ENCODE data around the gene APBB1. TPM values are rescaled to one million over a fixed set of nuclear protein-coding genes. Genes with fewer than 3 reads are reported as not detected.
"Not testable (repeated sequence)": the region's sequence is repeated elsewhere in the genome, so short reads cannot be mapped to it uniquely, and the experiment has no call there.

APBB1 gene
- total RNA-seq, 1 experiment from 2014 or later: 24.4 TPM

DNA sequence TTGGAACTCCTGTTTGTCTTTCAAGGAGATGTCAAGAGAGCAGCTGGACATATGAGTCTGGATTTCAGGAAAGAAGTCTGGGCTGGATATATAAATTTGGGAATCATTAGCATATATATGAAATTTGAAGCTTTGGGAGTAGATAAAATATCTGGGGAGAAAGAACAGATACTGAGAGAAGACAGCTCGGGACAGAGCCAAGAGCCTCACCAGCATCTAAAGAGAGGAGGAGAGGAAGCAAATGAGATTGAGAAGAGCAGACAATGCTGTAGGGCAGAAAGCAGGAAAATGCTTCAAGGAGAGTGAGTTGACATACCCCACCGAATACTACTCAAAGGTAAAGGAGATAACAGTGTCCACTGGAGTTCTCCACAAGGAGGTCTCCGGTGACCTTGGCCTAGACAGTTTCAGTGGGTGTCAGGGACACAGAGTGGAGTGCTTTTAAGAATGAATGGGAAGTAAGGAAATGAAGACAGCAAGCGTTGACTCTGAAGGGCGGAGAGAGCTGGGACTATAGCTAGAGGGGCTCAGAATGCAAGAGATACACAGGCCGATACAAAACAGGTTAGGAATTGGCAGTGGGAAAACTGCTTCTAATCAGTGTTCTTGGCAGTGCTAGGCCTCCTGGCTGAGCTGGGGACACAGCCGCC, 862 bp downstream of the APBB1 start:
- DNase-seq (ENCODE audit: low read depth): no peak

DNA sequence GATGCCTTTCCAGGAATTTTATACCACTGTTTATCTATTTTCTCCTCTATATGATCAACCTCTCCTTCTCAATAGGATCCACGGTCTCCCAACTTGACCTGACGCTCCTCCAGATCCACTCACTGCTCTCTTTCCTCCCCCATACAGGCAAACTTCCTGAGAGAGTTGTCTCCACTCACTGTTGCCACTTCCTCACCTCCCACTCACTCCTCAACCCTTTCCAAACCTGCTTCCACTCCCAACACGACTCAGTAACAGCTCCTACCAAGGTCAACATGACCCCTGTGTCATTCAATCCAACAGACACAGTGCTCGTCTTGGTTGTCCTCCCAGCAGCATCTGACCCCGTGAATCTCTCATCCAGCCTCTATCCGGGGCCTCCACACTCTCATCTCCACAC, 3.1 kb downstream of the APBB1 start:
- no peak for DNase-seq (ENCODE audit: low read depth)

DNA sequence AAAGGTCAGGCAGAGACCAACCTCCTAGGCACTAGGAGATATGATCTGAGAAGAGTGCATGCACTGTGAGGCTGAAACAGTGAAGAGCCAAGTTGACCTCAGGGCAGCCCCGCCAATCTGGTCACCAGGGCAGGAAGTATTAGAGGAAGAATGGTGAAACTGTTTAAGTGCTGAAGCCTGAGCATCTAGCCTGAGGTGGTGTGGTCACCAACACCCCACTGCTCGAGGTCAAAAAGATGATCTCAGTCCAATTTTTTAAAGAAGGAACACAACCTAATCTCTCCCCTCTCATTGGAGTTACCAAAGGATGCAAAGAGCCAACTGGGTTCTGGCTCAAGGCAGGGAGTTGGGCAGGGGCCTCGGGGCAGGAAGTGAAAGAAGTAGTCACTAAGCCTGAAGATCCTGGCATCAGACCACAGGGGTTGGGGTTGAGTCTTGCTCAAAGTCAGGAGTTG, 4.0 kb downstream of the APBB1 start:
- DNase-seq (ENCODE audit: low read depth): peak; percentile 41

DNA sequence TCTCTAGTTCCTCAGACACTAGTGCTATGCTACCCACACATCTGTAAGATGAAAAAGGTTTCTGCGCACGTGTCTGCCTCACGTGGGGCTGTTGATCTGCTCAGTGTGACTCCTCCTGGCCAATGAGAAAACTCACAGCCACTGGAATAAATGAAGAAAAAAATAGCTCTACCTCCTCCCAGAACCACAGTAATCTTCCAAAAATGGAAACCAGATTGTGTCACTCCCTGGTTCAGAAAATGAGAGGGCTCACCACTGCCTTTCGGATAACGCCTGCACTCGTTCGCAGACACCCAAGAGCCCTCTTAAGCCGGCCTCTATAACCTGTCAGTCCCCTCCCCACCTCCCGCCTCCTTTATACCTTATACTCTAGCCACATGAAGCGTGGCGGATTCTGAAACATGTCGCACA, 5.1 kb downstream of the APBB1 start:
- no peak for DNase-seq (ENCODE audit: low read depth)

DNA sequence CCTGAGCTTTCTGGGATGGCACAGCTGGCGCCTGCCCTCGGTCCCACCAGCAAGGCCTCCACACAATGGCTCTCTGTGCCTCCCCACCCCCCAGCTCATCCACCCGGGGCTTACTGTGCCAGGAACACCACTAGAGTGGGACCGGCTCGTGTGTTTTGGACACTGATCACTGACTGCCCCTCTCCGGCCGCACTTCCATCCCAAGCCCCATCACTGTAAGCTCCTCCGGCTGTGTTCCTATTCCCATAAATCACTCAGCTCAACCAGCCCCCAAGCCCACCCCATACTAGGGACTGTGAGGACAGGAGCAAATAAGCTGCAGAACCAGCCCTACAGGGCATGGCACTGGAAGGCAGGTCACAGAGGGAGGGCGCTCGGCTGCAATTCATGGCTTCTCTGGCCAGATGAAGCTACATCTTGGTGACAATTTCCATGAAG, 7.3 kb downstream of the APBB1 start:
- DNase-seq (ENCODE audit: low read depth): no peak

DNA sequence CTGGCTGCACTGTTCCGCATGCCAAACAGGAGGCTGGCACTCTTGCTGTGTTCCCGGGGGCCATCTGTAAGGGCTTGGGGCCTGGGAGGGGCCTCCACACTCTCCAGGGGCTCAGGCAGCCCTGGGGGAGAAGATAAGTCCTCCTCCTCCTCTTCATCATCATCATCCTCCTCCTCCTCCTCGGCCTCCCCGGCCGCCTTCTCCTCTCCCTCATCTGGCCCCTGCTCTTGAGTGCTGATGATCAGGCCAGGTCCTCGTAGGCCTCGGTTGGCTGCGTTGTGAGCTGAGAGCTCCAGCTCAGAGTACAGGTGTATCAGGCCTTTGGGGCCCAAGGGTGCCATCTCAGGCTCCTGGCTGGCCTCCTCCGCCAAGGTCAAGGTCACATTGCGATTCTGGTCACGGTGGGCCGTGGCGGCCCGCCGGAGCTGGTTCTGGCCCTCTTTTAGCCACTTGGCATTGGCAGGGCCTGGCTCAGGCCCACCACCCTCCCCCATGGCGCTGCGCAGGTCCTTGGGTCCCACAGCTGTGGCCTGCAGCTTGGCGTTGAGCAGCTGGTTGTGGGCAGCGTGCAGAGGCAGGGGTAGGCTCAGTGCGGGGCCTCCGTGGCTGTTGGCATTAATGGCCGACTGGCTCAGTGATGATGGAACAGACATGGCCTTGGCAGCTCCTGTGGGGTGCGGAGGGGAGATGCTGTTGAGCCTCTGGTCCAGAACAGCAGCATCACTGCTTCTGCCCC, 8.0 kb downstream of the APBB1 start:
- DNase-seq (ENCODE audit: low read depth): no peak

DNA sequence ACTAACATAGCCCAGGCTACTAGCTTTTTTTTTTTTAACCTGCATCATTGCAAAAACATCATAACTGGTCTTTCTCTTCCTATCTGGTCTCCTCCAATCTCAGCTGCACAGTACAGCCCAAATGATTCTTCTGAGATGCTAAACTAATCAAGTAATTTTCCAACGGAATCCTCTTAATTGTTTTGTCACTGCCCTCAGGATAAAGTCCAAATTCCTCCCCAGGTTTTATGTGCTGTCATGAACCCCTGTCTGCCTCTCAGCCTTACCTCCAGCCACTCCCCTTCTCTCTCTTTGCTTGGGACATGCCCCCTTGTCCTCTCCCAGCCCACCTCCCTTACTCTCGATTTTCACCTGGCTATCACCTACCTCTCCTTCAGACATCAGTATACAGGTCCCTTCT, 12.5 kb downstream of the APBB1 start:
- no peak for DNase-seq (ENCODE audit: low read depth)

DNA sequence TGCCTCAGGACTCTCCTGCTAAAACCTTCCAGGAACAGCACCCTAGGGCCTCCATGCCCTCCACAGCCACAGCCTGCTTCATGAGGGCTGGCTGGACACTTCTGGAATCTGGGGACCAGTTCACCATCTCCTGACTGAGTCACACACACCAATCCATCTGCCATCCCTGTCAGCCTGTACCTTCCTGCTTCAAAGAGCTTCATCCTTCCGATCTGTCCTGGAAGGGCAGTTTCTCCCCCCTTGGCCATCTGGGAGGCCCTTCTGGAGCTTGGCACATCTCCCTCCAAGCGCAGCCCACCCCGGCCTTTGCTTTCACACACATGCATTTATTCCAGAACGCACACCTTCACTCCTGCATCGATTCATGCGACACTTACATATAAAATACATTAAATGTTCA, 13.0 kb downstream of the APBB1 start:
- DNase-seq (ENCODE audit: low read depth): no peak

DNA sequence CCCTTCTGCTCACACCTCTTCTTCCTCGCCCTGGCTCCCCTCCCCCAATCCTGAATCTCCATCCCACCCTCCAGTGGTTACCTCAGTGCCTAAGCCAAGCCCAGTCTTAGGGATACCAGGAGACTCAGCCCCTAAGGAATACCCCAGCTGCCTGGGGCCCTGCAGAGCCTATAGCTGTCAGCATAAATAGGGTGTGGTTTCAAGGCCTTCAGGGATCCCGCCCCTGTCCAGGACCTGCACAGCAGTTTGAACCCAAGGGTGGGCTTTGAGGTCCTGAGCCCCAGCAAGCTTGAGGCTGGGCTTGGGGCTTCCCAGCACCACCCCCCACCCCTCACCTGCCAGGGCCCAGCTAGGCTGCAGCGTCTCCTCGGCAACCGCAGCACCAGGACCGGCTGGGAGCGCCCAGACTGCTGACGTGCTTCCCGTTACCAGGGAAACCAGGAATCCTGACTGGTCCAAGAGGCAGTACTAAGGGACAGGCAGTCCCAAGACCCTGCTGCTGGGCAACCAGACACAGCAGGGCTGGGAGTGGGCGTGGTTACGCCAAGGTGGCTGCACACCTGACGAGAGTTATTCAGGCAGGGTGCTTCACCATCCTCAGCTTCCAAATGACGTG, 13.7 kb downstream of the APBB1 start:
- no peak for DNase-seq (ENCODE audit: low read depth)

DNA sequence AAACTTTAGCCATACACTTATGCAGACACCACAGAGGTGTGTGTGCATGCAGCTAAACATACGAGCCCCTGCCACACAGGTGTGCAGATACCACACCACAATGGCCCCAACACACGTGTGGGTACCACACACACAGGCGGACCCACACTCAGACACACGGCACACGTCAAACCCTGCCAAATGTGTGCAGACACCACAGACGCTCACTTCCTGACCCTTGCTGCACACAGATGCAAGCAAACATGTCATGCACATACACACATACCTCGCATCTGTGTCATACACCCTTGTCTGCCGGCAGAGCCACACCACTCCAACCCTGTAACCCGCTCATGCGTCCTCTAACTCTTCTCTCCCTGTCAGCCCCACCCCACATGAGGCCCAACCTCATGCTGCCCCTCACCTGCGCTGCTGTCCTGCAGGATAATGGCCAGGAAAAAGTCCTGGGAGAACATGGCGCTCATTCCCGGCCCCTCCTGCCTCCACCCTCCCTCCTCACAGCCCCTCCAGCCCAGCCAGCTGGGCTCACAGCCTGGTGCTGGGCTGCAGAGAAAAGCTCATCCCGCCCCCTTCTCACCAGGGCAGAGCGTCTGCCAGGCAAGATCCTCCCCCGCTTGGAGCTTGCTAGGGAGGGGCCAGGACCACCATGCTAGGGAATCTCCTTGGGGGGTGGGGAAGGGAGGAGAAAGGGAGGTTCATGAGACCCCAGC, 14.4 kb downstream of the APBB1 start:
- peak; percentile 27 for DNase-seq (ENCODE audit: low read depth)

DNA sequence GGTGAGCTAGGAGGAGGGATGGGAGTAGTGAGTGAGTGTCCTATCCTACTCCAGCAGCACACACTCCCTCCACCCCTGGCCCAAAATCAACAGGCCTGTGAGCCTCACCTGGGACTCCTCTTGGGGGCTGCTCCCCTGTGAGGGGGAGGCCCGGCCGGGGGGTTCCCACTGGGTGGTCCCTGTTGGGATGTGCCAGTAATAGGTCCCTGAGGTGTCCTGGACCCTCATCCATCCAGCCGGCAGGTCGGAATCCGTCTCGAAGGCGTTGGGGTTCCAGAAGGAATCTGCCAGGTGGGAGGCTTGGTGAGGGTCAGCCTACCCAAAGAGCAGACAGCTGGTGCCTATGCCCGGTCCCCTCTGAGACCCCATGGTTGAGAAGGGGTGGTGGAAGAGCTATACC, 15.4 kb downstream of the APBB1 start:
- DNase-seq (ENCODE audit: low read depth): no peak

DNA sequence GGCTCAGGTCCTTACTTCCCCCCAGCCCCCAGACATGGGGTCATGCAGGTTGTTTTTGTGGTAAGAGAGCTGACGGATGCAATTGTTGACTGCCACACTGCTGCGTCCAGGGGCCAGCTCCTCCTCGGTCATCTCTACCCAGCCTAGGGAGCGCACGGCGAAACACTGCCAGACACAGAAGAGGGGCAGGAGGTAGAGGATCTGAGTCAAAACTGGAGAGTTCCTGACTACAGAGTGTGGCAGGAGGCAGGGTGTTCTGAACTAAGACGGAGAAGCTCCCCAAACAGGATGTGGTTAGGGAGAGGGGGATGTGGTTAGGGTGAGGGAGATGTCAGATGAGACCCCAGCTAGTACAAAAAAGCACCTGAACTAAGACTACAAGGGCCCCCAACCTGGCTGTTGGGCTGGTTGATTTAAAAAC, 16.3 kb downstream of the APBB1 start:
- DNase-seq (ENCODE audit: low read depth): peak; percentile 18

DNA sequence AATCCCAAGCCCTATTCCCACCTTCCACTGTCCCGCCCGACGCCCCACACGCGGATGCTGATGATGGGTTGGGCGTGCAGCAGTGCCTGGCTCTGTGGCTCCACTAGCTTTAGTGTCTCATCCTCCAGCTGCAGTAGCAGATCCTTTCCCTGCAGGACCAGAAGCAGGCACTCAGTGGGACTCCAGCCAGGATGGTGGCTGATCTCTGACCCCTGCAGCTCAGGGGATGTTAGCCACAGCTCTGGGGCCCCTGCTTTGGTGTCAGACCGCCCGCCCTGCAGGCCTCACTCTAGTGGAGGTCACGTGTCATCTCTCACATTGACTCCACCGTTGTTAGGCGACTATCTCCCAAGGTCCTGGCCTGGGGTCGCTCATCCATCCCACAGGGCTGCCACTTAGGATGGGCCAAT, 16.8 kb downstream of the APBB1 start:
- DNase-seq (ENCODE audit: low read depth): no peak

DNA sequence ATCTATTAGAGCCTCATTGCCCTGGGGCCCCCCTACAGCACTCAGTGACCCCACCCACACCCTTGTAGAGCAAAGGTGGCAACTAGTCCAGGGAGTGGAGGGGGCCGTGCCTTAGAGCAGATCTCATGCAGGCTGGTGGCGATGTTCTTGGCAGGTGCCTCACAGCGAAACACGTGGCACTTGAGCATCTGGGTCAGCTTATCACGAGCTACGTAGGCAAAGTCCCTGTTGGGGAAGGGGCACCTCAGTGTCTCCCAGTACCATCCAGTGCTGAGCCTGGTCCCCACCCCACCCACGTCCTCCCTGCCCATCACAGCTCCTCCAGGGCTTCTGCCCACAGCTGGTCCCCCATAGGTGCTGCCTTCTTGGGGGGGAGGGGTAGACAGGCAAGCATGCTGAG, 17.4 kb downstream of the APBB1 start:
- DNase-seq (ENCODE audit: low read depth): no peak

DNA sequence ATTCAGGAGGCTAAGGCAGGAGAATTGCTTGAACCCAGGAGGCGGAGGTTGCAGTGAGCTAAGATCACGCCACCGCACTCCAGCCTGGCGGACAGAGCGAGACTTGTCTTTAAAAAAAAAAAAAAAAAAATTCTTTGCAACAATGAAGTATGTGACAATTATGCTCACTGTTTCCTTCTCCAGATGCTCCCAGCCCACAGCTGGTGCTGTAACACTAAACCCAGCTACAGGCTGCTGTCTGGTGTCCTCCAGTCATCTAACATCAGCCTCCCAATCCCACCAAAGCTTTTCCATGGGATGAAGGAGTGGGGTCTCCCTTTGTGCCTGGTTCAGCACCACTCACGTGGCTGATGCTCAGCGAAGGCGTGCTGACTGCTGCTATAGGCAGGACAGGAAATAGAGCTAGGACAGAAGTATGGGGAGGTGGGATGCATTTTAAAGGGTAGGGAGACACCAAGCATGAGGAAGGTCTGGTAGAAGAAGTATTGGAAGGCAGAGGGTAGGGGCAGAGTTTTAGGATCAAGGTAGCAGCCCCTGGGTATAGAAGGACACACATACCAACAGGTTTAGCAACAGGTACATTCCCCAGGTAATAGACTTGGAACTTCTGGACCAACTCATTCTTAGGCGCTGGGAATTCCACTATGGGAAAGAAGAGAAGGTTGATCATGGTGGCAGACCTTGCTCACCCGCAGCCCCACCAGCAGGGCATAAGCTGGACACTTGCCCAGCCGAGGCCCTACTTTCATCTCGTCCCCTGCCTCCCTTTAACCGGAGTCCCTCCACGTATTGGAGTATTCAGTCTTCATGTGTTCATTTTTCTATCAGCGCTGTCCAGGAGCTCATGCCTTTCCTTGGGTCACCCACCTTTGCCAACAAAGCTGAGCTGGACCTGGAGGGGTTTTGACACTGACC, 18.2 kb downstream of the APBB1 start:
- no peak for DNase-seq (ENCODE audit: low read depth)

DNA sequence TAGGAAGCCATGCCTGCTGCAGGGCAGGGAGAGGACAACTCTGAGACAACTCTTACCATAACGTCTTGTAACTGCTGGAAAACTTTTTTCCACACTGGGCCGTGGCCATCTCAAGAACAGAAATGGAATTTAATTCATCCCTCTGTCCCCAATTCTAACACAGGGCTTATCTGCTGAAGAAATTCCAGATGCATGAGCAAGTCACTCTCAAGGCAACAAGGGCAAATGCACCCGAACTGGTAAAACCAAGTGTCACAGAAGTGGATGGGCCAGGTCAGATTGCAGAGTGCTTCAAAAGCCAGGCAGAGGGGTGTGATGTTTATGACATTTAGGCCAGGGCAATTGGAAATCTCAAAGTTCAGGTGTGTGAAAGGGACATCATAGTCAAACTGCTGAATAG, 21.3 kb downstream of the APBB1 start:
- peak; percentile 68 for DNase-seq (ENCODE audit: low read depth)

DNA sequence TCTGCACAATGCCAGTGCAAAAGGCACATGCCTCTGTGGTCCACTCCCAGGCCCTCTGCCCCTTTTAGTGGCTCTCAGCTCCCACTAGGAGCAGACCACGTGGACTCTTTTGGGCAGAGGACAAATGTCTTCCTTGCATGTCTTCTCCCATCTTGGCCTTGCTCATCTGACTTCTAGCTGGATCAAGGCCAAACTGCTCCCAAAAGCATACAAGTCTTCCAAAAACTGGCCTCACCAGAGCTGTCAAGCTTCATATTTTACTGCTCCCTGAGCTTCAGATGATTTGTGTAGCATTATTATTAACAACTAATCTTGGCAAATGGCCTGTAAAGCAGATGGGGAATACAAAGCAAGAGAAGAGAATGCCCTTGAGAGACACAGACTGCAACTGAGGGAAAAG, 21.7 kb downstream of the APBB1 start:
- DNase-seq (ENCODE audit: low read depth): peak; percentile 15

DNA sequence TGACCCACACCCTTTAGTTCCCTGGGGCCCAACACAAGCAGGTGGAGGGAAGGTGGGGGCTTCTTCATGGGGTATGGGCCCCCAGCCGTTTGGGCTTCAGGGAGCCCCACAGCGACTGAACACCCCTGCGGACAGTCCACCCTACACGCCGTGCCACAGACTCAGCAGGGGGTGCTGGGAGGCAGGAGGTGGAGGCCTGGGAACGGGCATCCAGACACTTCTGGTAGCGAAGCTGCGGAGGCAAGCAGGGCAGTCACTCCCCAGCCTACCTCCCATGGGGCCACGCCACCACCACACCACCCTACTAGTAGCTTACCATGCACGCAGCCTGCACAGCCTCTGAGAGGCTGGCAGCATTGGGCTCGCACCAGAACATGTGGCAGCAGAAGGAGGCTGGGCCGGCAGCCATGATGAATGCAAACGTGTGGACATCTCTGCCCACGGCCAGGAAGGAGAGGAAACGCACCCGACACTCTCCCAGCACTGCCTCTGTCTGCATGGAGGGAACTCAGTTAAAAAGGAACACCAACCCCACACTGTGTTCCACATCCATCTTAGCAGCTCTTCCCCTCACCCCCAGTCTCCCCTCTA, 23.3 kb downstream of the APBB1 start:
- no peak for DNase-seq (ENCODE audit: low read depth)

DNA sequence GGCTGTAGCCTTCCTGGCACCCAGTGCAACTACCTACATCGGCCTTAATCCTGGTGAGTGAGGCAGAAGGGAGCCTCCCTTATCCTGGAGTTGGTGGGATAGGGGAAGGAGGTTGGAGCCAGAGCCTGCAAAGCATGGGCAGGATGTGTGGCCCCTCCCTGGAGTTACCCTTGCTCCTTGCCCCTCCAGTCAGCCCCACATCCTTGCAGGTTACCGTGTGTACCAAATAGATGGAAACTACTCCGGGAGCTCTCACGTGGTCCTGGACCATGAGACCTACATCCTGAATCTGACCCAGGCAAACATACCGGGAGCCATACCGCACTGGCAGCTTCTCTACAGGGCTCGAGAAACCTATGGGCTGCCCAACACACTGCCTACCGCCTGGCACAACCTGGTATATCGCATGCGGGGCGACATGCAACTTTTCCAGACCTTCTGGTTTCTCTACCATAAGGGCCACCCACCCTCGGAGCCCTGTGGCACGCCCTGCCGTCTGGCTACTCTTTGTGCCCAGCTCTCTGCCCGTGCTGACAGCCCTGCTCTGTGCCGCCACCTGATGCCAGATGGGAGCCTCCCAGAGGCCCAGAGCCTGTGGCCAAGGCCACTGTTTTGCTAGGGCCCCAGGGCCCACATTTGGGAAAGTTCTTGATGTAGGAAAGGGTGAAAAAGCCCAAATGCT, 24.8 kb downstream of the APBB1 start:
- DNase-seq (ENCODE audit: low read depth): no peak

DNA sequence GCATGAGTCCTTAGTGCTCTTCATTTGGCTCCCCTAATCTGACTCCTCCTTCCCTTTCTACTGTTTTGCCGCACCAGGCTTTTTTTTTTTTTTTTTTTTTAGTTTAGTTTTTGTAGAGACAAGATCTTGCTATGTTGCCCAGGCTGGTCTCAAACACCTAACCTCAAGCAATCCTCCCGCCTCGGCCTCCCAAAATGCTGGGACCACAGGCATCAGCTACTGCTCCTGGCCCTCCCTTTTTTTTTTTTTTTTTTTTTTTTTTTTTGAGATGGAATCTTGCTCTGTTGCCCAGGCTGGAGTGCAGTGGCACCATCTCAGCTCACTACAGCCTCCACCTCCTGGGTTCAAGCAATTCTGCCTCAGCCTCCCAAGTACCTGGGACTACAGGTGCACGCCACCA, 26.6 kb downstream of the APBB1 start:
- not testable (repeated sequence) for DNase-seq (ENCODE audit: low read depth)

Measured in M059J (cell line).